Thoracic aorta (tissue), 2 donors: ENCODE data around the gene IGSF9B. TPM values are rescaled to one million over a fixed set of nuclear protein-coding genes. Genes with fewer than 3 reads are reported as not detected.
A peak's percentile ranks its signal among the peaks of the same experiment; 100 is the strongest.

Experiments used
- ATAC-seq: fragments of 150-250 bp; one replicate; pipeline ENCODE4 v1.8.0; 2017; ENCODE audit warnings: low read depth; ENCODE audit not compliant: insufficient number of reproducible peaks, low FRiP score
- DNase-seq: peaks from one replicate; pipeline ENCODE4 v3.0.0-alpha.2; 2020; ENCODE audit warnings: low spot score
- H3K27ac ChIP-seq, 2 donors: fragments of 200-600 bp; sonication (generic); 1 replicate in 1 of 2; 2 replicates in 1 of 2; pipeline ENCODE4 v1.5.1; 2016; ENCODE audit warnings: mild to moderate bottlenecking in 2 of 2, moderate library complexity in 2 of 2
- H3K27me3 ChIP-seq: fragments of 200-600 bp; sonication (generic); replicated peaks from 2 replicates; pipeline ENCODE4 v1.6.0; 2016; ENCODE audit warnings: mild to moderate bottlenecking; ENCODE audit not compliant: insufficient read depth
- H3K36me3 ChIP-seq: fragments of 200-600 bp; sonication (generic); one replicate; pipeline ENCODE4 v1.5.1; 2016
- H3K4me1 ChIP-seq, 2 donors: fragments of 200-600 bp; sonication (generic); 1 replicate in 1 of 2; 2 replicates in 1 of 2; pipeline versions ENCODE4 v1.5.1 to v1.6.0; 2016; ENCODE audit warnings: low read depth in 2 of 2, mild to moderate bottlenecking in 1 of 2; ENCODE audit not compliant: control insufficient read depth in 1 of 2
- H3K4me3 ChIP-seq: fragments of 200-600 bp; sonication (generic); 2 replicates; pipeline ENCODE4 v1.5.1; 2016; ENCODE audit warnings: mild to moderate bottlenecking
- H3K9me3 ChIP-seq: fragments of 200-600 bp; sonication (generic); 2 replicates; pipeline ENCODE4 v1.5.1; 2016
- total RNA-seq, 2 donors: library from RNA; depleted of rRNA; stranded (reverse); fragments of >200 nt; gene quantifications; one replicate each; pipeline versions ENCODE4 v1.1.0 to v1.2.3, GENCODE V29; 2016
- TF ChIP-seq, protein P1 (sequence below): fragments of 200-600 bp; sonication (generic); IDR thresholded peaks from one replicate; pipeline ENCODE4 v1.5.1; 2019; ENCODE audit warnings: antibody characterized with exemption

Gene IGSF9B
- total RNA-seq, 2 donors from 2014 or later, result 67.1 to 77.2 TPM

DNA sequence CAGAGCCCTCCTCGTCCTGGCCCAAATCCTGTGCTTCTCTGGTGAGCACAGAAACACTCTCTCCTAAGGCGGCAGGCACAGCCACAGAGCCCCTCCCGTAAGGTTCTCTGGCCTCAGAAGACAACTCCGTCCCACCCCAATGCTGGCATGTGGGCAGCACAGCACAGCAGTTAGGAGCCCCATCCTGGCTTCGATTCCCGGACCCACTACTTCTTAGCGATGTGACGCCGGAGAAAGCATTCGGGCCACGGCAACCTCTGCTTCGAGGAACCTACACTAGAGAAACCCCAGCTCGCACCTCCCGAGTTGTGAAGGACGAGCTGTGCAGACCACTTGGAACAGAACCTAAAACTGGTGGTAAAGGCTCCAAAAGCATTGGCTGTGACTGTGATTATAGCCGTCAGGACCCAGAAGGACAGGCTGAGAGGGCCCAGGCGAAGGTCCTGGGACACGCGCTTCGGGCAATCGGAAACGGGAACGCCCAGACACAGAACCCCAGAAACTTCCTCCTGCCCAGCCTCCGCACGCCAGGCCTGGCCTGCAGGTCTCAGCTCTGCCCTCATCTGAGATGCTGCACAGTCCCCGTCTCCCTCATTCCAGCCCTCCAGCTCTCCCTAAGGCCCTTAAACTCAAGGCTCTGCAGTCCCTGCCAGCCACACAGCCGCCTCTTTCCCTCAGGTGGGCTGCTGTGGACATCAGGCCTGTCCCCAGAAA is 26.6 kb downstream of the IGSF9B start:
- H3K4me1 ChIP-seq, result peaks cover 3 to 5% of the 10 kb centered on the region in 2 donors
- no peaks in the 10 kb centered on the region for H3K9me3 ChIP-seq
- no peaks in the 10 kb centered on the region for H3K27me3 ChIP-seq
- ATAC-seq (no peak), DNase-seq (no peak)
- TF ChIP-seq, protein P1, sequence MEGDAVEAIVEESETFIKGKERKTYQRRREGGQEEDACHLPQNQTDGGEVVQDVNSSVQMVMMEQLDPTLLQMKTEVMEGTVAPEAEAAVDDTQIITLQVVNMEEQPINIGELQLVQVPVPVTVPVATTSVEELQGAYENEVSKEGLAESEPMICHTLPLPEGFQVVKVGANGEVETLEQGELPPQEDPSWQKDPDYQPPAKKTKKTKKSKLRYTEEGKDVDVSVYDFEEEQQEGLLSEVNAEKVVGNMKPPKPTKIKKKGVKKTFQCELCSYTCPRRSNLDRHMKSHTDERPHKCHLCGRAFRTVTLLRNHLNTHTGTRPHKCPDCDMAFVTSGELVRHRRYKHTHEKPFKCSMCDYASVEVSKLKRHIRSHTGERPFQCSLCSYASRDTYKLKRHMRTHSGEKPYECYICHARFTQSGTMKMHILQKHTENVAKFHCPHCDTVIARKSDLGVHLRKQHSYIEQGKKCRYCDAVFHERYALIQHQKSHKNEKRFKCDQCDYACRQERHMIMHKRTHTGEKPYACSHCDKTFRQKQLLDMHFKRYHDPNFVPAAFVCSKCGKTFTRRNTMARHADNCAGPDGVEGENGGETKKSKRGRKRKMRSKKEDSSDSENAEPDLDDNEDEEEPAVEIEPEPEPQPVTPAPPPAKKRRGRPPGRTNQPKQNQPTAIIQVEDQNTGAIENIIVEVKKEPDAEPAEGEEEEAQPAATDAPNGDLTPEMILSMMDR, result no peak
- H3K4me3 ChIP-seq, result no peak overlapping the region
- H3K27ac ChIP-seq, result no peak overlapping the region
- H3K36me3 ChIP-seq, result peaks cover 45% of the 10 kb centered on the region

DNA sequence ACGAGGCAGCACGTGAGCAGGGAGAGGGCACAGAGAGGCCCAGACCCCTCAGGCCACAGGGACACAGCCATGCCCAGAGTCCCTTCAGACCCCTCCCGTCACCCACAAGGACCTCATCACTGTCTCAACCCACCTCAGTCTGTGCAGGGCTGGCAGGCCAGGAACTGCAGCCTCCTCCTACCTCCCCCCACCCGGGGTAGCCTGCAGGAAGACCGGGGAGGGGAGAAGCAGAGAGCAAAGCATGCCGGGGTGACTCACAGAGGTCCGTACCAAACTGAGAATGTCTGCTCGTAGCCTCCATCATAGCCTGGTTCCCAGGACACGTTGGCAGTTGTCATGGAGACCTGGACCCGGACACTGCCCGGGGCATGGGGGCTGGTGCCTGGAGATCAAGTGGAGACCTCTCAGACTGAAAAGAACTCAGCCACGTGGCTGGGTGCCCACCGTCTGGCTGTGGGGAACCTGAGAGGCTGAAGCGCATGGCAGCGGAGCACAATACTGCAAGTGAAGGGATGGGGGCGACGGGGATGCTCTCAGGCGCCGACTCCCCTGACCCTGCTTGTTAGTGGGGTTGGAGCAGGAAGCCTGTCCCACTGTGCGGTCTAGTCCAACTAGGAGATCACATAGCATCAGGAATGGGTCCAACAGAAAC is 27.2 kb downstream of the IGSF9B start:
- ATAC-seq (no peak), DNase-seq (no peak)
- Histone ChIP-seq H3K27me3 (no peaks in the 10 kb centered on the region), H3K4me3 (no peak overlapping the region), H3K36me3 (peaks cover 45% of the 10 kb centered on the region), H3K4me1 (peaks cover 3 to 5% of the 10 kb centered on the region in 2 donors), H3K27ac (no peak overlapping the region), H3K9me3 (no peaks in the 10 kb centered on the region)
- TF ChIP-seq, protein P1, result no peak

DNA sequence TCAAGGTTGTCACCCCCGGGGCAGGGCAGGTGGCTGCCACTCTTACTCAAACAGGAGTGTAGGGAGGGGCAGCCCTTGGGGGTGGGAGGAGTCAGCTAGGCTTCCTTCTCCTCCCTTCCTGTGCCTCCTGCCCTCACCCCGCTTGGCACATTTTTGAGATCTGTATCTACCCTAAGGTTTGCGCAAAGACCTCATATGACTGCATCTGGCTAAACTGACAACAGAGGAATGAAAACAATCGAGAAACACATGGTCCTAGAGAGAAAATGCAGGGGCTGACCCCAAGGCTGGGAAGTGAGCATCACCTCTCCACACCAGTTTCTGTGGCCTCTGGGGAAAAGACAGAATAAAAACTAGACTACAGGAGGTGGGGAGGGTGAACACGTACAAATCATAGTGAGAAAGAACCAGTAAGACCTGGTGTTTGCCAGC is 28.1 kb downstream of the IGSF9B start:
- peaks cover 45% of the 10 kb centered on the region for H3K36me3 ChIP-seq
- ATAC-seq, result no peak

DNA sequence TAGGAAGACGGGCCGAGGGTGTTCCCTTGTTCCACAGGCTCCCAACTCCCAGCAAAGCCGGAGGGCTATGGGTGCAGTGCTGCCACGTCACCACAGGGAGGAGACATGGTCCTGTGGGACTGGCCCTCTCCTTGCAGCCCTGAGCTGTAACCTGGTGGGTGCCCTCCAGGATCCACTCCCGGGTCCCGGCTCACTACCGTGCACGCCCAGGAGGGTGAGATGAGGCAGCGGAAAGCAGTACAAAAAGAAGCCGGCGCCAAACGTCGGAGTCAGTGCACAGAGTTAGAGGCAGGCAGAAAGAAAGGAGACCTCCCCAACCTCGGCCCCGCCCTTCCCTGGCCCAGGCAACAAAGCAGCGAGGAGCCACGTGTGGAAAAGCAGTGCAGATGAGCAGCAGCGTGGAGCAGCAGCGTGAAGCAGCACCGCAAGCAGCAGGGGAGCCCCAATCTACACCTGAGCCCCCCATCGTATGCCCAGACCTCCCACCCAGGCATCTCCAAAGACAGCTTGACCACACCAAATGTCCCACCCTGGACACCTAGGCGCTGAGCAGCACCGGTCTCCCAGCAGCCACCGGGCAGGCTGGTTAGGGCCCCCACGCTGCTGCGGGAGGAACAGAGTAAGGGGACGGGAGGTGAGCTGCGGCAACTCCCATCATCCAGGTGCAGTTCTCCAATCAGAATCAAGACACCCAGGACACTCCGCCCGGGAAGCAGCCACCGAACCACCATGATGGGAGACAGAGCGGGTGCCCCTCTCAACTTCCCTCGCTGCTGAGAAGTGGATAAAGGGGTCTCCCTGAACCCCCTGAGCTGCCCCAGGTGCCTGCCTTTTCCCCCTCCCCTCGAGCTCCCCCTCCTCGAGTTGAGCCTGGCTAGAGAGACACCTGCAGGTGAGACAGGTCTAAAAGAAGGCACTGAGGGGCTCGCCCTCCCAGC is 28.8 kb downstream of the IGSF9B start:
- peak overlapping the region; percentile 32 for H3K4me3 ChIP-seq
- no peaks in the 10 kb centered on the region for H3K27me3 ChIP-seq
- TF ChIP-seq, protein P1, result peak; percentile 87
- H3K36me3 ChIP-seq, result peaks cover 49% of the 10 kb centered on the region
- H3K27ac ChIP-seq, result no peak overlapping the region
- H3K4me1 ChIP-seq, result peaks cover 3 to 5% of the 10 kb centered on the region in 2 donors
- DNase-seq (no peak), ATAC-seq (no peak)
- no peaks in the 10 kb centered on the region for H3K9me3 ChIP-seq

More for the DNA sequence above, 28.1 kb downstream of the IGSF9B start:
- Histone ChIP-seq H3K4me1 (peaks cover 3 to 5% of the 10 kb centered on the region in 2 donors), H3K4me3 (no peak overlapping the region), H3K27me3 (no peaks in the 10 kb centered on the region), H3K9me3 (no peaks in the 10 kb centered on the region), H3K27ac (no peak overlapping the region)
- DNase-seq, result no peak
- TF ChIP-seq, protein P1, result no peak
